Trophoblast cell (in vitro differentiated cells and primary cell): Measurements from ENCODE around the gene FAM163A.
A peak's percentile ranks its signal among the peaks of the same experiment; 100 is the strongest.

Experiments
- DNase-seq, 2 donors: peaks; one replicate each; pipeline ENCODE4 v3.0.0-alpha.2; 2016
- H2AFZ ChIP-seq: 2 replicates; pipeline ENCODE4 v1.6.1; 2013; ENCODE audit warnings: low read length, moderate library complexity, mild to moderate bottlenecking; ENCODE audit not compliant: insufficient read depth, poor library complexity
- H2AK5ac ChIP-seq: 2 replicates; pipeline ENCODE4 v1.6.1; 2013; ENCODE audit warnings: mild to moderate bottlenecking, low read length
- H2BK120ac ChIP-seq: 2 replicates; pipeline ENCODE4 v1.6.1; 2013; ENCODE audit warnings: low read length, mild to moderate bottlenecking, moderate library complexity; ENCODE audit not compliant: insufficient read depth, poor library complexity
- H2BK12ac ChIP-seq: 2 replicates; pipeline ENCODE4 v1.6.1; 2013; ENCODE audit warnings: mild to moderate bottlenecking, low read length, moderate library complexity
- H2BK5ac ChIP-seq: 2 replicates; pipeline ENCODE4 v1.6.1; 2013; ENCODE audit warnings: low read length, low read depth, moderate library complexity, mild to moderate bottlenecking; ENCODE audit not compliant: poor library complexity
- H3K14ac ChIP-seq: 2 replicates; pipeline ENCODE4 v1.6.1; 2013; ENCODE audit warnings: mild to moderate bottlenecking, low read length
- H3K18ac ChIP-seq: 2 replicates; pipeline ENCODE4 v1.6.1; 2013; ENCODE audit warnings: mild to moderate bottlenecking, low read length
- H3K23ac ChIP-seq: 2 replicates; pipeline ENCODE4 v1.6.1; 2013; ENCODE audit warnings: low read length
- H3K27ac ChIP-seq: 2 replicates; pipeline ENCODE4 v1.5.1; 2013; ENCODE audit warnings: low read depth, mild to moderate bottlenecking, inconsistent platforms, low read length, moderate library complexity
- H3K27me3 ChIP-seq: 2 replicates; pipeline ENCODE4 v1.6.1; 2013; ENCODE audit warnings: inconsistent platforms, mild to moderate bottlenecking, low read length, moderate library complexity; ENCODE audit not compliant: insufficient read depth
- H3K36me3 ChIP-seq, 2 experiments: 1 replicate in 1 of 2; 2 replicates in 1 of 2; pipeline ENCODE4 v1.6.1; 2013; ENCODE audit warnings: low read length in 2 of 2, mild to moderate bottlenecking in 2 of 2, moderate library complexity in 1 of 2; ENCODE audit not compliant: insufficient read depth in 2 of 2, control insufficient read depth in 1 of 2
- H3K4ac ChIP-seq: 2 replicates; pipeline ENCODE4 v1.6.1; 2013; ENCODE audit warnings: low read depth, mild to moderate bottlenecking, low read length, moderate library complexity
- H3K4me1 ChIP-seq, 2 experiments: 1 replicate in 1 of 2; 2 replicates in 1 of 2; pipeline ENCODE4 v1.6.1; 2013; ENCODE audit warnings: low read length in 2 of 2, mild to moderate bottlenecking in 2 of 2, moderate library complexity in 1 of 2; ENCODE audit not compliant: insufficient read depth in 2 of 2, control insufficient read depth in 1 of 2
- H3K4me2 ChIP-seq: 2 replicates; pipeline ENCODE4 v1.6.1; 2013; ENCODE audit warnings: inconsistent platforms, mild to moderate bottlenecking, low read length, moderate library complexity
- H3K4me3 ChIP-seq: 2 replicates; pipeline ENCODE4 v1.5.1; 2013; ENCODE audit warnings: mild to moderate bottlenecking, low read depth, low read length, inconsistent platforms
- H3K79me1 ChIP-seq: one replicate; pipeline ENCODE4 v1.6.1; 2013; ENCODE audit warnings: low read length
- H3K79me2 ChIP-seq: 2 replicates; pipeline ENCODE4 v1.6.1; 2013; ENCODE audit warnings: low read length, mild to moderate bottlenecking; ENCODE audit not compliant: control insufficient read depth, insufficient read depth, poor library complexity
- H3K9ac ChIP-seq: 2 replicates; pipeline ENCODE4 v1.6.1; 2013; ENCODE audit warnings: mild to moderate bottlenecking, low read length
- H3K9me3 ChIP-seq: 2 replicates; pipeline ENCODE4 v1.6.1; 2013; ENCODE audit warnings: low read depth, mild to moderate bottlenecking, control low read depth, inconsistent platforms, low read length; ENCODE audit not compliant: insufficient read depth
- H4K12ac ChIP-seq: 2 replicates; pipeline ENCODE4 v1.6.1; 2013; ENCODE audit warnings: low read depth, mild to moderate bottlenecking, low read length, moderate library complexity
- H4K8ac ChIP-seq: 2 replicates; pipeline ENCODE4 v1.6.1; 2013; ENCODE audit warnings: low read depth, mild to moderate bottlenecking, low read length, moderate library complexity
- H4K91ac ChIP-seq: one replicate; pipeline ENCODE4 v1.6.1; 2013; ENCODE audit warnings: low read depth, mild to moderate bottlenecking, low read length, moderate library complexity
- WGBS: extraction: QIAGEN DNeasy Blood & Tissue Kit; methylation state at CpG from one replicate; pipeline ENCODE4 v1.1.7; 2013; ENCODE audit warnings: missing lambda C conversion rate; ENCODE audit not compliant: insufficient read length, insufficient coverage; ENCODE audit errors: extremely low coverage; 5-methylcytosine and 5-hydroxymethylcytosine counted together

FAM163A gene

DNA sequence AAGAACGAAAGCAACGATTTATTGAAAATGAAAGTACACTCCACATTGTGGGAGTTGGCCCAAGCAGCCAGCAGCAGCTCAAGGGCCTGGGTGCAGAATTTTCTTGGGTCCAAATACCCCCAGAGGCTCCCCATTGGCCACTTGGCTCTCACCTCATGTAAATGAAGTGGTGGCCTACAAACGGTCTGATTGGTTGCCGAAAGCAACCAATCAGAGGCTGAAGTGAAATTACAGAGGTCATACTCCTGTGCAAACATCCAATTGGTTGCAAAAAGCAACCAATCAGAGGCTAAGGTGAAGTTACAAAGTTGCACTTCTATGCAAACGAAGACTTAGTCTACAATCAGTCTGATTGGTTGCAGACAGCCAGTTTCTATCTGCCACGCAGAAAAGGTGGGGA lies 31.9 kb downstream of the FAM163A start:
- Histone ChIP-seq H3K79me1 (no peaks in the 10 kb centered on the region), H3K9ac (no peak overlapping the region), H3K27ac (no peak overlapping the region), H2BK12ac (no peak overlapping the region), H3K79me2 (no peaks in the 10 kb centered on the region), H3K23ac (no peak overlapping the region), H3K9me3 (no peaks in the 10 kb centered on the region), H3K27me3 (no peaks in the 10 kb centered on the region), H3K4ac (no peak overlapping the region), H3K4me1 (no peaks in the 10 kb centered on the region), H3K18ac (no peak overlapping the region), H4K91ac (no peak overlapping the region), H3K4me2 (no peak overlapping the region), H2AK5ac (no peak overlapping the region), H3K4me3 (no peak overlapping the region), H2BK5ac (no peak overlapping the region), H2BK120ac (no peak overlapping the region), H4K8ac (no peak overlapping the region), H2AFZ (no peak overlapping the region), H4K12ac (no peak overlapping the region), H3K14ac (no peak overlapping the region), H3K36me3 (no peaks in the 10 kb centered on the region)
- DNase-seq = no peak
- WGBS = no CpG with 5 or more reads among the region's 6 CpGs

GRCh38 chr1:179776831-179777230 lies 33.7 kb downstream of the FAM163A start:
- Histone ChIP-seq H4K91ac (no peak overlapping the region), H2AK5ac (no peak overlapping the region), H3K27me3 (no peaks in the 10 kb centered on the region), H4K12ac (no peak overlapping the region), H3K4me1 (no peaks in the 10 kb centered on the region), H3K14ac (no peak overlapping the region), H3K4ac (no peak overlapping the region), H3K27ac (no peak overlapping the region), H3K36me3 (no peaks in the 10 kb centered on the region), H2AFZ (no peak overlapping the region), H3K23ac (no peak overlapping the region), H3K18ac (no peak overlapping the region), H3K4me2 (no peak overlapping the region), H2BK12ac (no peak overlapping the region), H3K4me3 (no peak overlapping the region), H3K79me1 (no peaks in the 10 kb centered on the region), H3K9ac (no peak overlapping the region), H3K79me2 (no peaks in the 10 kb centered on the region), H2BK120ac (no peak overlapping the region), H3K9me3 (no peaks in the 10 kb centered on the region), H4K8ac (no peak overlapping the region), H2BK5ac (no peak overlapping the region)
- DNase-seq = peak; percentile 53 to 95
- WGBS = no CpG with 5 or more reads among the region's 2 CpGs

DNA sequence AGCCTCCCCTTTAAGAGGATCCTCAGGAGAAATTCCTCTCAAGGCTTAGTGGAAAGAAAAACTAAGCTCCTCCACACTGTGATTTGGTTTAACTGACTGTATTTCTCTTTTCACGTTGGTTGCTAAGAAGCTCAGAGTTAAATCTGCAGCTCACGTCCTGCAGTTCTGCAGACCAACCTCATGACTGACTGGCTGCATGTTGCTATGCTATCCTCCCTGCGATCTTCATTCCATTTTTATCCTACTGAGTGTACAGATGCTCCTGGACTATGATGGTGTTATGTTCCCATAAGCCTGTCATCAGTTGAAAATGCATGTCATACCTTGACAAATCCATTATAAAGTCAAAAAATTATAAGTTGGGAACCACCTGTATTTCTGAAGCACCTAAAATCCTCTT lies 34.6 kb downstream of the FAM163A start:
- no CpG with 5 or more reads among the region's 3 CpGs for WGBS

GRCh38 chr1:179779645-179780272 lies 36.7 kb downstream of the FAM163A start:
- DNase-seq = peak; percentile 29 to 46
- Histone ChIP-seq H3K9me3 (no peaks in the 10 kb centered on the region), H3K4me3 (no peak overlapping the region), H3K9ac (no peak overlapping the region), H4K91ac (no peak overlapping the region), H3K79me2 (no peaks in the 10 kb centered on the region), H2AK5ac (no peak overlapping the region), H3K27ac (no peak overlapping the region), H2BK5ac (no peak overlapping the region), H3K4me1 (no peaks in the 10 kb centered on the region), H3K18ac (no peak overlapping the region), H3K79me1 (no peaks in the 10 kb centered on the region), H2BK120ac (no peak overlapping the region), H4K12ac (no peak overlapping the region), H3K36me3 (no peaks in the 10 kb centered on the region), H3K14ac (no peak overlapping the region), H3K23ac (no peak overlapping the region), H3K4ac (no peak overlapping the region), H4K8ac (no peak overlapping the region), H2BK12ac (no peak overlapping the region), H2AFZ (no peak overlapping the region), H3K27me3 (no peaks in the 10 kb centered on the region), H3K4me2 (no peak overlapping the region)
- no CpG with 5 or more reads among the region's 2 CpGs for WGBS

More for the DNA sequence above, 34.6 kb downstream of the FAM163A start:
- no peak overlapping the region for H4K91ac ChIP-seq
- no peak overlapping the region for H2BK5ac ChIP-seq
- no peak overlapping the region for H3K23ac ChIP-seq
- H3K27ac ChIP-seq = no peak overlapping the region
- H3K4ac ChIP-seq = no peak overlapping the region
- H3K4me3 ChIP-seq = no peak overlapping the region
- no peak overlapping the region for H2BK12ac ChIP-seq
- no peak overlapping the region for H3K9ac ChIP-seq
- H3K79me1 ChIP-seq = no peaks in the 10 kb centered on the region
- H4K12ac ChIP-seq = no peak overlapping the region
- no peak overlapping the region for H3K4me2 ChIP-seq
- H3K14ac ChIP-seq = no peak overlapping the region
- H3K18ac ChIP-seq = no peak overlapping the region
- H4K8ac ChIP-seq = no peak overlapping the region
- H3K4me1 ChIP-seq = no peaks in the 10 kb centered on the region
- H3K36me3 ChIP-seq = no peaks in the 10 kb centered on the region
- no peaks in the 10 kb centered on the region for H3K79me2 ChIP-seq
- no peaks in the 10 kb centered on the region for H3K9me3 ChIP-seq
- no peak overlapping the region for H2BK120ac ChIP-seq
- no peak overlapping the region for H2AFZ ChIP-seq
- DNase-seq = peak; percentile 72 to 90
- no peak overlapping the region for H2AK5ac ChIP-seq
- no peaks in the 10 kb centered on the region for H3K27me3 ChIP-seq
